Cortex of kidney (tissue), 1 donor: ENCODE results near the gene KRTAP4-9.
"Not testable (repeated sequence)": the region's sequence is repeated elsewhere in the genome, so short reads cannot be mapped to it uniquely, and the experiment has no call there.

Experiments used
- DNase-seq: peaks from one replicate; lab custom pipeline; 2025; lab: John Stamatoyannopoulos, UW

The KRTAP4-9 gene

GRCh38 chr17:41131979-41132378 is 26.8 kb downstream of the KRTAP4-9 start:
- no peak for DNase-seq

- no peak for DNase-seq
These were observed 28.9 kb downstream of the KRTAP4-9 start for GRCh38 chr17:41133880-41134735.

- not testable (repeated sequence) for DNase-seq
These were observed 34.7 kb downstream of the KRTAP4-9 start for GRCh38 chr17:41139865-41140264.

- DNase-seq = no peak
These were observed 35.4 kb downstream of the KRTAP4-9 start, which contains the start of gene KRTAP4-6 for GRCh38 chr17:41140360-41141131. Gene KRTAP4-6, minus strand, starts transcription at chr17:41140544. Its CDS starts 57 bp downstream, at chr17:41140487.

GRCh38 chr17:41141361-41141760 is 36.2 kb downstream of the KRTAP4-9 start:
- no peak for DNase-seq

- DNase-seq = no peak
These were observed 39.7 kb downstream of the KRTAP4-9 start for GRCh38 chr17:41144846-41145245.

GRCh38 chr17:41145261-41145660 is 40.1 kb downstream of the KRTAP4-9 start:
- no peak for DNase-seq

GRCh38 chr17:41147531-41148204 is 42.5 kb downstream of the KRTAP4-9 start:
- DNase-seq = no peak

- not testable (repeated sequence) for DNase-seq
These were observed 43.9 kb downstream of the KRTAP4-9 start for GRCh38 chr17:41148971-41149651.

- no peak for DNase-seq
These were observed 44.4 kb downstream of the KRTAP4-9 start, which contains the start of gene KRTAP4-5 for GRCh38 chr17:41149652-41149985. Gene KRTAP4-5, minus strand, starts transcription at chr17:41149825. Its CDS starts 58 bp downstream, at chr17:41149767.

- DNase-seq = no peak
These were observed 44.8 kb downstream of the KRTAP4-9 start for GRCh38 chr17:41150026-41150425.

GRCh38 chr17:41151525-41151924 is 46.3 kb downstream of the KRTAP4-9 start:
- no peak for DNase-seq

- DNase-seq = no peak
These were observed 48.7 kb downstream of the KRTAP4-9 start for GRCh38 chr17:41153856-41154255.
